ENCODE results near the gene TOMM34. TPM values are rescaled to one million over a fixed set of nuclear protein-coding genes. Genes with fewer than 3 reads are reported as not detected.

TOMM34 gene
- total and polyA plus RNA-seq, 4 donors: 4.4 to 12.1 (median 7.8) TPM

DNA sequence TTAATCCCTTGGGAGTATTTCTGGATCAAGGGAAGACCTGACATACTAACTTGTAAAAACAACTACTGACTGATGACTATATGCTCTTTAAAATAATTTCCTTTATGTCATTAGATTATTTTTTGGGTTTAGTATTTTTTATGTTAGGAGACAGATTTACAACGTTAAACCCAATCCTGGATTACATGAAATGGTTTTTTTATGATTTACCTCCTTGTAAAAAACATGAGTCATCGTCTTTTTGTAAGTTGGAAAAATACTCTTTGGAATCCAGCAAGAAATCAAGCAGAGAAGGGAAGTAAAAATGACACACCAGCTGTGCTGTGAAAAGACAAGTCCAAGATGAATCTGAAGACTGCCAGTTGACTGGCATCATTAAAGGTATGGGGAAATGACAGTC, 12.9 kb upstream of the TOMM34 start:
- Histone ChIP-seq H3K4me1 (ENCODE audit: control insufficient read depth in 4 of 4, insufficient read depth in 4 of 4, low read length in 3 of 4) (peaks cover 0 to 9% (median 6%) of the 10 kb centered on the region in 4 donors), H3K9me3 (ENCODE audit: control insufficient read depth in 4 of 4, low read length in 3 of 4) (no peaks in the 10 kb centered on the region), H3K27ac (ENCODE audit: low read depth in 1 of 2, low read length in 2 of 2) (no peak overlapping the region), H3K27me3 (ENCODE audit: control insufficient read depth in 4 of 4, insufficient read depth in 4 of 4, low read length in 3 of 4) (no peaks in the 10 kb centered on the region), H3K9ac (ENCODE audit: low read depth in 1 of 2, low read length in 2 of 2) (no peak overlapping the region), H3K4me3 (ENCODE audit: low read depth in 1 of 3, low read length in 3 of 3) (no peak overlapping the region), H3K36me3 (ENCODE audit: control insufficient read depth in 4 of 4, insufficient read depth in 3 of 4, low read depth in 1 of 4, low read length in 3 of 4) (peaks cover 2 to 32% (median 12%) of the 10 kb centered on the region in 4 donors)
- 84% methylated on average over 2 of the region's 2 CpGs for WGBS
- DNase-seq (ENCODE audit: low spot score): no peak
- no peak for TF ChIP-seq JUND (IDR thresholded peaks at IDR 0.05)
- no peak for TF ChIP-seq HNF4A (conservative IDR thresholded peaks at IDR 0.05)
- TF ChIP-seq, protein P1, sequence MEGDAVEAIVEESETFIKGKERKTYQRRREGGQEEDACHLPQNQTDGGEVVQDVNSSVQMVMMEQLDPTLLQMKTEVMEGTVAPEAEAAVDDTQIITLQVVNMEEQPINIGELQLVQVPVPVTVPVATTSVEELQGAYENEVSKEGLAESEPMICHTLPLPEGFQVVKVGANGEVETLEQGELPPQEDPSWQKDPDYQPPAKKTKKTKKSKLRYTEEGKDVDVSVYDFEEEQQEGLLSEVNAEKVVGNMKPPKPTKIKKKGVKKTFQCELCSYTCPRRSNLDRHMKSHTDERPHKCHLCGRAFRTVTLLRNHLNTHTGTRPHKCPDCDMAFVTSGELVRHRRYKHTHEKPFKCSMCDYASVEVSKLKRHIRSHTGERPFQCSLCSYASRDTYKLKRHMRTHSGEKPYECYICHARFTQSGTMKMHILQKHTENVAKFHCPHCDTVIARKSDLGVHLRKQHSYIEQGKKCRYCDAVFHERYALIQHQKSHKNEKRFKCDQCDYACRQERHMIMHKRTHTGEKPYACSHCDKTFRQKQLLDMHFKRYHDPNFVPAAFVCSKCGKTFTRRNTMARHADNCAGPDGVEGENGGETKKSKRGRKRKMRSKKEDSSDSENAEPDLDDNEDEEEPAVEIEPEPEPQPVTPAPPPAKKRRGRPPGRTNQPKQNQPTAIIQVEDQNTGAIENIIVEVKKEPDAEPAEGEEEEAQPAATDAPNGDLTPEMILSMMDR (IDR thresholded peaks at IDR 0.05; ENCODE audit: low read depth, low read length, missing input control): no peak
- TF ChIP-seq, protein P2, sequence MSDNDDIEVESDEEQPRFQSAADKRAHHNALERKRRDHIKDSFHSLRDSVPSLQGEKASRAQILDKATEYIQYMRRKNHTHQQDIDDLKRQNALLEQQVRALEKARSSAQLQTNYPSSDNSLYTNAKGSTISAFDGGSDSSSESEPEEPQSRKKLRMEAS (IDR thresholded peaks at IDR 0.05): no peak
- no peak for TF ChIP-seq SP1 (IDR thresholded peaks at IDR 0.05)
- TF ChIP-seq FOXA2 (IDR thresholded peaks at IDR 0.05): no peak
- TF ChIP-seq, protein P3, sequence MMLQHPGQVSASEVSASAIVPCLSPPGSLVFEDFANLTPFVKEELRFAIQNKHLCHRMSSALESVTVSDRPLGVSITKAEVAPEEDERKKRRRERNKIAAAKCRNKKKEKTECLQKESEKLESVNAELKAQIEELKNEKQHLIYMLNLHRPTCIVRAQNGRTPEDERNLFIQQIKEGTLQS (IDR thresholded peaks at IDR 0.05): no peak
- TF ChIP-seq, protein P4, sequence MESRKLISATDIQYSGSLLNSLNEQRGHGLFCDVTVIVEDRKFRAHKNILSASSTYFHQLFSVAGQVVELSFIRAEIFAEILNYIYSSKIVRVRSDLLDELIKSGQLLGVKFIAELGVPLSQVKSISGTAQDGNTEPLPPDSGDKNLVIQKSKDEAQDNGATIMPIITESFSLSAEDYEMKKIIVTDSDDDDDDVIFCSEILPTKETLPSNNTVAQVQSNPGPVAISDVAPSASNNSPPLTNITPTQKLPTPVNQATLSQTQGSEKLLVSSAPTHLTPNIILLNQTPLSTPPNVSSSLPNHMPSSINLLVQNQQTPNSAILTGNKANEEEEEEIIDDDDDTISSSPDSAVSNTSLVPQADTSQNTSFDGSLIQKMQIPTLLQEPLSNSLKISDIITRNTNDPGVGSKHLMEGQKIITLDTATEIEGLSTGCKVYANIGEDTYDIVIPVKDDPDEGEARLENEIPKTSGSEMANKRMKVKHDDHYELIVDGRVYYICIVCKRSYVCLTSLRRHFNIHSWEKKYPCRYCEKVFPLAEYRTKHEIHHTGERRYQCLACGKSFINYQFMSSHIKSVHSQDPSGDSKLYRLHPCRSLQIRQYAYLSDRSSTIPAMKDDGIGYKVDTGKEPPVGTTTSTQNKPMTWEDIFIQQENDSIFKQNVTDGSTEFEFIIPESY (IDR thresholded peaks at IDR 0.05): no peak
- no peak for TF ChIP-seq FOXA1 (IDR thresholded peaks at IDR 0.05)
- no peak for TF ChIP-seq RXRA (IDR thresholded peaks at IDR 0.05)
- TF ChIP-seq YY1 (IDR thresholded peaks at IDR 0.05): no peak
- TF ChIP-seq EGR1 (IDR thresholded peaks at IDR 0.05; ENCODE audit: low read depth in 2 of 2): no peak
- no peak for TF ChIP-seq NR2F2 (IDR thresholded peaks at IDR 0.05)
- TF ChIP-seq HNF4G (IDR thresholded peaks at IDR 0.05): no peak
- TF ChIP-seq, protein P5, sequence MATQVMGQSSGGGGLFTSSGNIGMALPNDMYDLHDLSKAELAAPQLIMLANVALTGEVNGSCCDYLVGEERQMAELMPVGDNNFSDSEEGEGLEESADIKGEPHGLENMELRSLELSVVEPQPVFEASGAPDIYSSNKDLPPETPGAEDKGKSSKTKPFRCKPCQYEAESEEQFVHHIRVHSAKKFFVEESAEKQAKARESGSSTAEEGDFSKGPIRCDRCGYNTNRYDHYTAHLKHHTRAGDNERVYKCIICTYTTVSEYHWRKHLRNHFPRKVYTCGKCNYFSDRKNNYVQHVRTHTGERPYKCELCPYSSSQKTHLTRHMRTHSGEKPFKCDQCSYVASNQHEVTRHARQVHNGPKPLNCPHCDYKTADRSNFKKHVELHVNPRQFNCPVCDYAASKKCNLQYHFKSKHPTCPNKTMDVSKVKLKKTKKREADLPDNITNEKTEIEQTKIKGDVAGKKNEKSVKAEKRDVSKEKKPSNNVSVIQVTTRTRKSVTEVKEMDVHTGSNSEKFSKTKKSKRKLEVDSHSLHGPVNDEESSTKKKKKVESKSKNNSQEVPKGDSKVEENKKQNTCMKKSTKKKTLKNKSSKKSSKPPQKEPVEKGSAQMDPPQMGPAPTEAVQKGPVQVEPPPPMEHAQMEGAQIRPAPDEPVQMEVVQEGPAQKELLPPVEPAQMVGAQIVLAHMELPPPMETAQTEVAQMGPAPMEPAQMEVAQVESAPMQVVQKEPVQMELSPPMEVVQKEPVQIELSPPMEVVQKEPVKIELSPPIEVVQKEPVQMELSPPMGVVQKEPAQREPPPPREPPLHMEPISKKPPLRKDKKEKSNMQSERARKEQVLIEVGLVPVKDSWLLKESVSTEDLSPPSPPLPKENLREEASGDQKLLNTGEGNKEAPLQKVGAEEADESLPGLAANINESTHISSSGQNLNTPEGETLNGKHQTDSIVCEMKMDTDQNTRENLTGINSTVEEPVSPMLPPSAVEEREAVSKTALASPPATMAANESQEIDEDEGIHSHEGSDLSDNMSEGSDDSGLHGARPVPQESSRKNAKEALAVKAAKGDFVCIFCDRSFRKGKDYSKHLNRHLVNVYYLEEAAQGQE (IDR thresholded peaks at IDR 0.05): no peak
- no peak for TF ChIP-seq RAD21 (IDR thresholded peaks at IDR 0.05)
- TF ChIP-seq GABPA (IDR thresholded peaks at IDR 0.05 in 1 of 2, conservative IDR thresholded peaks at IDR 0.05 in 1 of 2): no peak
- no peak for TF ChIP-seq TAF1 (conservative IDR thresholded peaks at IDR 0.05)
